MCF 10A (cell line): ENCODE results near the gene XPO1. TPM values are rescaled to one million over a fixed set of nuclear protein-coding genes. Genes with fewer than 3 reads are reported as not detected.

Source experiments
- BruUV-seq: library from RNA; stranded (reverse); fragments of 400-500 nt; replicated peaks from 2 replicates; lab custom pipeline; 2021; lab: Mats Ljungman, UMichigan
- CTCF ChIA-PET: fragments of 300-600 bp; sonication (Branson Sonifier 250); formaldehyde crosslinking; extraction: SDS; loops from one replicate; lab custom pipeline; 2021; ENCODE audit warnings: antibody characterized with exemption, inconsistent platforms; lab: Yijun Ruan, JAX
- POLR2A ChIA-PET: fragments of 300-600, 350-650 bp; sonication (Branson Sonifier 250); formaldehyde crosslinking; extraction: SDS; loops from one replicate; lab custom pipeline; 2020; ENCODE audit warnings: antibody characterized with exemption, inconsistent platforms; lab: Yijun Ruan, JAX
- DNase-seq: peaks from one replicate; pipeline ENCODE4 v3.0.0-alpha.2; 2018; ENCODE audit not compliant: unreplicated experiment
- H3K27ac Mint-ChIP-seq: one replicate; pipeline ENCODE4 v1.8.0; 2022; ENCODE audit warnings: mild to moderate bottlenecking, low read depth, mixed read lengths; ENCODE audit not compliant: unreplicated experiment
- H3K27me3 Mint-ChIP-seq: one replicate; pipeline ENCODE4 v1.8.0; 2022; ENCODE audit warnings: mixed read lengths; ENCODE audit not compliant: insufficient read depth, unreplicated experiment
- H3K36me3 Mint-ChIP-seq: one replicate; pipeline ENCODE4 v1.8.0; 2022; ENCODE audit warnings: mild to moderate bottlenecking, moderate library complexity, mixed read lengths; ENCODE audit not compliant: insufficient read depth, unreplicated experiment
- H3K4me1 Mint-ChIP-seq: one replicate; pipeline ENCODE4 v1.8.0; 2022; ENCODE audit warnings: mixed read lengths; ENCODE audit not compliant: insufficient read depth, unreplicated experiment
- H3K4me3 Mint-ChIP-seq: one replicate; pipeline ENCODE4 v1.8.0; 2022; ENCODE audit warnings: mild to moderate bottlenecking, moderate library complexity, mixed read lengths; ENCODE audit not compliant: unreplicated experiment
- H3K9me3 Mint-ChIP-seq: one replicate; pipeline ENCODE4 v1.8.0; 2022; ENCODE audit warnings: mixed read lengths; ENCODE audit not compliant: unreplicated experiment
- intact Hi-C: fragments of 100-400 bp; cut with micrococcal nuclease; formaldehyde crosslinking; loops from 2 replicates; pipeline ENCODE4 v1.14.1; 2022
- total RNA-seq: library from RNA; stranded (reverse); gene quantifications from 2 replicates; pipeline ENCODE4 v1.2.3, GENCODE V29; 2022
- TF ChIP-seq, protein P1 (sequence below): fragments of 200-600 bp; IDR thresholded peaks from one replicate; pipeline ENCODE4 v1.8.0; 2022; ENCODE audit warnings: antibody characterized with exemption, mild to moderate bottlenecking; ENCODE audit not compliant: unreplicated experiment

XPO1 gene
- total RNA-seq, 1 experiment from 2014 or later, result 148 TPM

DNA sequence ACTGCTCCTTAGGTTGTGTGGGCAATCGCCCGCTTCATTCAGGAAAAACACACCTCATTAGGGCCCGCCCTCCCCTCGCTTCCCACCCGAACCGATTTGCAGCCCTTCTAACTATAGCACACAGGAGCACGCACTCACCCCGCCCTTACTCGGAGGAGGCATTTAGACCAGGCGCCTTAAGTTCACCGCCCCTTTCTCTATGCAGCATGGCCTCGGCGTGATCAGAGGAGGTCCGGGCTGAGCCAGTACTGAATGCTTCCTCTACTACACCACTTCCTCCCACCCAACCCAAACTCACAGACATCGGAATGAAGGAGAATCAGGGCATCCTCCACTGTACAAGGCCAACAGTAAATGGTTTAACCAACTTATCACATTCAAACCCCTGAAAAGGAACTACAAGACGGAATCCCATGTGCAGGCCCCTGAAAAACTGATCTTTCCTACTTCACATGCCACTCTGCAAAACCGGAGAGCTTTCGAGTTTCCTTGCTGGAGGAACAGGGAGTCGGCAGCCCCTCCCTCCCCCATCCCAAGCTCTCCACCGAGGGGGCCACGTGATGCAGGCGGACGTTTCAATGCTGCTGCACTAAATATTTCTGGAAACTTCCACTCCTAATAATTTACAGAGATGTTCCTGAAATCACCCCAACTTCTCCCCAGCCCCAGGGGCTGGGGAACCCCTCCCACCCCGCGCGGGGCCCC, 1.4 kb downstream of the XPO1 start:
- H3K4me3 Mint-ChIP-seq, result peak overlapping the region; percentile 88
- ChIA-PET POLR2A (interaction anchor here (0.6 to 6.4 kb wide), 18 partner anchors 10 to 470 kb away, joined by 3 to 112 read pairs (median 4); partner anchors contain the start of genes FAM161A and SANBR), CTCF (interaction anchor here (0.6 to 0.7 kb wide), 2 partner anchors 14 to 374 kb away, joined by 3 read pairs; no protein-coding TSS in a partner anchor)
- H3K27ac Mint-ChIP-seq, result peak overlapping the region; percentile 82
- H3K9me3 Mint-ChIP-seq, result no peaks in the 10 kb centered on the region
- peaks cover 19% of the 10 kb centered on the region for H3K36me3 Mint-ChIP-seq
- TF ChIP-seq, protein P1, sequence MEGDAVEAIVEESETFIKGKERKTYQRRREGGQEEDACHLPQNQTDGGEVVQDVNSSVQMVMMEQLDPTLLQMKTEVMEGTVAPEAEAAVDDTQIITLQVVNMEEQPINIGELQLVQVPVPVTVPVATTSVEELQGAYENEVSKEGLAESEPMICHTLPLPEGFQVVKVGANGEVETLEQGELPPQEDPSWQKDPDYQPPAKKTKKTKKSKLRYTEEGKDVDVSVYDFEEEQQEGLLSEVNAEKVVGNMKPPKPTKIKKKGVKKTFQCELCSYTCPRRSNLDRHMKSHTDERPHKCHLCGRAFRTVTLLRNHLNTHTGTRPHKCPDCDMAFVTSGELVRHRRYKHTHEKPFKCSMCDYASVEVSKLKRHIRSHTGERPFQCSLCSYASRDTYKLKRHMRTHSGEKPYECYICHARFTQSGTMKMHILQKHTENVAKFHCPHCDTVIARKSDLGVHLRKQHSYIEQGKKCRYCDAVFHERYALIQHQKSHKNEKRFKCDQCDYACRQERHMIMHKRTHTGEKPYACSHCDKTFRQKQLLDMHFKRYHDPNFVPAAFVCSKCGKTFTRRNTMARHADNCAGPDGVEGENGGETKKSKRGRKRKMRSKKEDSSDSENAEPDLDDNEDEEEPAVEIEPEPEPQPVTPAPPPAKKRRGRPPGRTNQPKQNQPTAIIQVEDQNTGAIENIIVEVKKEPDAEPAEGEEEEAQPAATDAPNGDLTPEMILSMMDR, result no peak
- H3K4me1 Mint-ChIP-seq, result peaks cover 5% of the 10 kb centered on the region
- no peaks in the 10 kb centered on the region for H3K27me3 Mint-ChIP-seq
- BruUV-seq, result TSS peak; percentile 66
- intact Hi-C loops, result loop anchor here (1.0 to 10.0 kb wide), 4 partner anchors 100 to 358 kb away; no protein-coding TSS in a partner anchor
- DNase-seq, result peak; percentile 96

GRCh38 chr2:61536180-61536571, 2.0 kb downstream of the XPO1 start:
- TSS peak; percentile 62 for BruUV-seq
- ChIA-PET CTCF (interaction anchor here (0.7 kb wide), 1 partner anchor 14 kb away, joined by 3 read pairs; no protein-coding TSS in a partner anchor), POLR2A (interaction anchor here (0.6 to 6.4 kb wide), 9 partner anchors 15 to 318 kb away, joined by 3 to 112 read pairs (median 27); partner anchors contain the start of gene FAM161A)
- TF ChIP-seq, protein P1, result no peak
- Mint-ChIP-seq H3K36me3 (peaks cover 23% of the 10 kb centered on the region), H3K4me1 (peaks cover 5% of the 10 kb centered on the region), H3K9me3 (no peaks in the 10 kb centered on the region), H3K27me3 (no peaks in the 10 kb centered on the region), H3K4me3 (peak overlapping the region; percentile 88), H3K27ac (peak overlapping the region; percentile 82)
- no peak for DNase-seq
- intact Hi-C loops, result loop anchor here (1.0 to 10.0 kb wide), 4 partner anchors 101 to 359 kb away; no protein-coding TSS in a partner anchor

DNA sequence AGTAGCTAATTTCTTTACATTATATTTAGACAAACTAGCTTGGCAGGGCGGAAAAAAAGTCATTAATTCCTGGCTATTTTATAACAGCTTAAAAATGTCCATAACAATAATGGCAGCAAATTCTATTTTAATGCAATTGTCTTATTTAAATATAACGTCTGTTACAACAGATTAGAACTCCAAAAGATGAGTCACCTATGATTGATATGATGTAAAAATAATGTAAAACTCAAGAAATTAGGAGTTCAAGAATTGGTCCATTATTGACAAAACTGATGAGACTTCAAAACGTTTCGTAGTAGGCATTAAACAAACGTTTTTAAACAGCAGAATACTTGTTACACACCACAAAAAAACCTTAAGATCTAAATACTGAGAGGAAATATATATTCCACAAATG, 2.7 kb downstream of the XPO1 start:
- Mint-ChIP-seq H3K36me3 (peaks cover 28% of the 10 kb centered on the region), H3K4me1 (peaks cover 5% of the 10 kb centered on the region), H3K4me3 (peak overlapping the region; percentile 88), H3K27me3 (no peaks in the 10 kb centered on the region), H3K9me3 (no peaks in the 10 kb centered on the region), H3K27ac (peak overlapping the region; percentile 82)
- ChIA-PET CTCF (interaction anchor here (0.6 to 1.6 kb wide), 5 partner anchors 13 to 255 kb away, joined by 3 to 7 read pairs (median 3); no protein-coding TSS in a partner anchor), POLR2A (interaction anchor here (0.8 to 6.4 kb wide), 15 partner anchors 9 to 319 kb away, joined by 3 to 112 read pairs (median 4); partner anchors contain the start of gene FAM161A)
- intact Hi-C loops, result loop anchor here (5.0 to 10.0 kb wide), 2 partner anchors 122 to 359 kb away; no protein-coding TSS in a partner anchor
- no peak for DNase-seq
- TF ChIP-seq, protein P1, result no peak
- BruUV-seq, result no TSS peak

DNA sequence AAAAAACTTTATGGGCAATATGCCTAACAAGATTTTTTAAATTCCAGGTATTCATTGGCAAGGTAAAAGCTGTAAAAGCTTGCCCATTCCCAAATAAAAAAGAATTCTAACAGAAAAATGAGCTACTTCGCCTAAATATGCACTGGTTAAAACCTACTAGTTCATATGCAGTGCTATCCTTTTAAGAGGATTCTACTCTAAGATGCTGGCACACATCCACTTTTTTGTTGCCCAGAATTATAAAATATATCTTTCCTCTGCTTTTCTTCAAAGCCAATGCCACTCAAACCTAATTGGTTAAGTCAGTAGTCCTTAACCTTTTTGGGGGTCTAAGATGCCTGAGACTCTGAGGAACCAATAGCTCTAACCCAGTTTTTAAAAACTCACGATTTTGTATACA, 3.2 kb downstream of the XPO1 start:
- Mint-ChIP-seq H3K27me3 (no peaks in the 10 kb centered on the region), H3K27ac (peak overlapping the region; percentile 82), H3K4me1 (peaks cover 5% of the 10 kb centered on the region), H3K9me3 (no peaks in the 10 kb centered on the region), H3K36me3 (peaks cover 34% of the 10 kb centered on the region), H3K4me3 (peak overlapping the region; percentile 88)
- TF ChIP-seq, protein P1, result no peak
- ChIA-PET CTCF (interaction anchor here (0.6 to 1.6 kb wide), 5 partner anchors 12 to 256 kb away, joined by 3 to 7 read pairs (median 3); no protein-coding TSS in a partner anchor), POLR2A (interaction anchor here (0.8 to 6.4 kb wide), 16 partner anchors 9 to 320 kb away, joined by 3 to 112 read pairs (median 4); partner anchors contain the start of gene FAM161A)
- no TSS peak for BruUV-seq
- intact Hi-C loops, result loop anchor here (5.0 to 10.0 kb wide), 2 partner anchors 122 to 360 kb away; no protein-coding TSS in a partner anchor
- no peak for DNase-seq
